H1 (cell line): Measurements from ENCODE around the gene CCDC159.

Experiments used
- ASH2L ChIP-seq: fragments of 200-600, 300-600 bp; sonication (generic); IDR thresholded peaks from one replicate; pipeline ENCODE4 v1.7.1; 2017; ENCODE audit warnings: low read length
- TF ChIP-seq, protein P1 (sequence below), 3 experiments: IDR thresholded peaks; 1 replicate in 2 of 3; 2 replicates in 1 of 3; pipeline versions ENCODE4 v1.5.1 to v1.6.1; 2011; ENCODE audit warnings: low read length in 3 of 3, mild to moderate bottlenecking in 3 of 3, inconsistent platforms in 2 of 3, low read depth in 1 of 3, moderate library complexity in 1 of 3; ENCODE audit not compliant: insufficient read depth in 1 of 3; ENCODE audit errors: control extremely low read depth in 1 of 3
- TF ChIP-seq, protein P2 (sequence below): IDR thresholded peaks from 2 replicates; pipeline ENCODE4 v1.6.1; 2012; ENCODE audit warnings: inconsistent platforms

DNA sequence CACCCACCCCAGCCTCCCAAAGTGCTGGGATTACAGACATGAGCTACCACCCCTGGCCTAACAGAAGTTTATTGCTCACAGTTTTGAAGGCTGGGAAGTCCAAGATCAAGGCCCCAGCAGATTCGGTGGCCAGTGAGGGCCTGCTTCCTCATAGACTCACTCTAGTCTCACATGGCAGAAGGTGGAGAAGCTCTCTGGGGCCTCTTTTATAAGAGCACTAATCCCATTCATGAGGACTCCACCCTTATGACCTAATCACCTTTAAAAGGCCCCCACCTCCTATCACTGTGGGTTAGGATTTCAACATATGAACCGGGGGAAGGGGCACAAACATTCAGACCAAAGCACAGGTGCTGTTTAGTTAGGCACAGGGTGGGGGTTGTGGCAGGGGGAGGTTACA is 21.2 kb downstream of the CCDC159 start:
- TF ChIP-seq, protein P1, sequence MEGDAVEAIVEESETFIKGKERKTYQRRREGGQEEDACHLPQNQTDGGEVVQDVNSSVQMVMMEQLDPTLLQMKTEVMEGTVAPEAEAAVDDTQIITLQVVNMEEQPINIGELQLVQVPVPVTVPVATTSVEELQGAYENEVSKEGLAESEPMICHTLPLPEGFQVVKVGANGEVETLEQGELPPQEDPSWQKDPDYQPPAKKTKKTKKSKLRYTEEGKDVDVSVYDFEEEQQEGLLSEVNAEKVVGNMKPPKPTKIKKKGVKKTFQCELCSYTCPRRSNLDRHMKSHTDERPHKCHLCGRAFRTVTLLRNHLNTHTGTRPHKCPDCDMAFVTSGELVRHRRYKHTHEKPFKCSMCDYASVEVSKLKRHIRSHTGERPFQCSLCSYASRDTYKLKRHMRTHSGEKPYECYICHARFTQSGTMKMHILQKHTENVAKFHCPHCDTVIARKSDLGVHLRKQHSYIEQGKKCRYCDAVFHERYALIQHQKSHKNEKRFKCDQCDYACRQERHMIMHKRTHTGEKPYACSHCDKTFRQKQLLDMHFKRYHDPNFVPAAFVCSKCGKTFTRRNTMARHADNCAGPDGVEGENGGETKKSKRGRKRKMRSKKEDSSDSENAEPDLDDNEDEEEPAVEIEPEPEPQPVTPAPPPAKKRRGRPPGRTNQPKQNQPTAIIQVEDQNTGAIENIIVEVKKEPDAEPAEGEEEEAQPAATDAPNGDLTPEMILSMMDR (IDR thresholded peaks at IDR 0.05; ENCODE audit: control extremely low read depth in 1 of 3, insufficient read depth in 1 of 3, low read depth in 1 of 3, low read length in 3 of 3), result no peak
- no peak for TF ChIP-seq ASH2L
- TF ChIP-seq, protein P2, sequence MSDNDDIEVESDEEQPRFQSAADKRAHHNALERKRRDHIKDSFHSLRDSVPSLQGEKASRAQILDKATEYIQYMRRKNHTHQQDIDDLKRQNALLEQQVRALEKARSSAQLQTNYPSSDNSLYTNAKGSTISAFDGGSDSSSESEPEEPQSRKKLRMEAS, result no peak
